CD4-positive, alpha-beta T cell treated with Interleukin-6 at 100 ng/mL for 8 hours (primary cell): Measurements from ENCODE around the gene RPAP2.
A peak's percentile ranks its signal among the peaks of the same experiment; 100 is the strongest.
"Not testable (repeated sequence)": the region's sequence is repeated elsewhere in the genome, so short reads cannot be mapped to it uniquely, and the experiment has no call there.

Experiments used
- DNase-seq: peaks from one replicate; pipeline ENCODE4 v3.0.0-alpha.2; 2020; ENCODE audit warnings: mixed read lengths, low spot score

Gene RPAP2

GRCh38 chr1:92298573-92299476 lies at the start of gene RPAP2, which contains the start of gene GLMN:
TSS of gene RPAP2 (plus strand) at chr1:92299059. CDS start at chr1:92299074, 15 bp downstream.
TSS of gene GLMN (minus strand) at chr1:92298987. CDS start at chr1:92297999, 988 bp downstream.
- DNase-seq, result peak; percentile 59

- not testable (repeated sequence) for DNase-seq
These were observed 44.1 kb upstream of the RPAP2 start for GRCh38 chr1:92254714-92255113.

- no peak for DNase-seq
These were observed 39.5 kb upstream of the RPAP2 start for GRCh38 chr1:92259350-92259749.

GRCh38 chr1:92262516-92262915 lies 36.3 kb upstream of the RPAP2 start:
- no peak for DNase-seq

DNA sequence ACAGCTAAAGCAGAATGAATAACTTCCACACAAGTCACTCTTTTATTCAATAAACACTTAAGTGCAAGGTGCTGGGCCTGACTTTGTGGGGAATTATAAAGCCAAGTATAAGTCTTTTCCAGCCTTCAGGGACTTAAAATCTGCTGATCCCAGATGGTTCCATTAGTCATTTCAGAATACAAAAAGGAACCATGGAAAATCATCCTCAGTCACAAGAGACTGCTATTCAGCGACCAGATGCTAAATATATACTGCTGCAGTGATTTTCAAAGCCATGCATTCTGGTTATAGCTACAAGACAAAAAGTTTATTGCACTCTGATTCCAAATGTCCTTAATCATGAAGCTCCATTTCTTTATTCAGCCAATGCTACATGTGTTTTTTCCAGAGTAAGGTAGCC lies 25.8 kb upstream of the RPAP2 start:
- DNase-seq, result no peak

DNA sequence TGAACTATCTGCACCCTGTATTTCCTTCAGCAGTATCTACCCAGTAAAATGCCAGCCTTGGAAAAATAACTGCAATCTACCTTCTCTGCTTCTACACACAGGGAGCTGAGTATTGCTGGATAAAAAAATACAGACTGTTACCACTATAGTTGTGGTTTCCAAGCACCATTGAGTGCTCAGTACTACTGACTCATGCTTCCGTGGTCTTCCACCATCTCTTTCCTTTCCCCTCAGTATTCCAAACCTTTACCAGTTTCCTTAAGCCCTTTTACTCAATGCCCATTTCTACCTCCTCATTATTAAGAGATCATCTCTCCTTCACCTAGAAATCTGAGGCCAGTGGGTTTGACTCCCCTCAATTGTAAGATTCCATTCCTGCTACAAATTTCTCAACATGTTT lies 23.9 kb upstream of the RPAP2 start:
- no peak for DNase-seq

- DNase-seq, result no peak
These were observed 22.8 kb upstream of the RPAP2 start for GRCh38 chr1:92276082-92276481.

- no peak for DNase-seq
These were observed 21.6 kb upstream of the RPAP2 start for GRCh38 chr1:92277105-92277723.

DNA sequence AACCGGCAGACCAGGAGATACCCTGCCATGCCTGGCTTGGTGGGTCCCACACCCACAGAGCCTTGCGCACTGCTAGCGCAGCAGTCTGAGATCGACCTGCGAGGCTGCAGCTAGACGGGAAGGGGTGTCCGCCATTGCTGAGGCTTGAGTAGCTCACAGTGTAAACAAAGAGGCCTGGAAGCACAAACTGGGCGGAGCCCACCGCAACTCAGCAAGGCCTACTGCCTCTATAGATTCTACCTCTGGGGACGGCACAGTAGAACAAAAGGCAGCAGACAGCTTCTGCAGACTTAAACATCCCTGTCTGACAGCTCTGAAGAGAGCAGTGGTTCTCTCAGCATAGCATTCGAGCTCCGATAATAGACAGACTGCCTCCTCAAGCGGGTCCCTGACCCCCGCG lies 19.1 kb upstream of the RPAP2 start:
- DNase-seq, result not testable (repeated sequence)

DNA sequence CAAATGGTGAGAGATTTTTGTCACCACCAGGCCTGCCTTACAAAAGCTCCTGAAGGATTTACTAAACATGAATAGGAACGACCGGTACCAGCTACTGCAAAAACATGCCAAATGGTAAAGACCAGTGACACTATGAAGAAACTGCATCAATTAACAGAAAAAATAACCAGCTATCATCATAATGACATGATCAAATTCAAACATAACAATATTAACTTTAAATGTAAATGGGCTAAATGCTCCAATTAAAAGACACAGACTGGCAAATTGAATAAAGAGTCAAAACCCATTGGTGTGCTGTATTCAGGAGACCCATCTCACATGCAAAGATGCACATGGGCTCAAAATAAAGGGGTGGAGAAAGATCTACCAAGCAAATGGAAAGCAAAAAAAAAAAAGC lies 17.4 kb upstream of the RPAP2 start:
- not testable (repeated sequence) for DNase-seq

- peak; percentile 11 for DNase-seq
These were observed 7.4 kb upstream of the RPAP2 start for GRCh38 chr1:92291372-92291999.

DNA sequence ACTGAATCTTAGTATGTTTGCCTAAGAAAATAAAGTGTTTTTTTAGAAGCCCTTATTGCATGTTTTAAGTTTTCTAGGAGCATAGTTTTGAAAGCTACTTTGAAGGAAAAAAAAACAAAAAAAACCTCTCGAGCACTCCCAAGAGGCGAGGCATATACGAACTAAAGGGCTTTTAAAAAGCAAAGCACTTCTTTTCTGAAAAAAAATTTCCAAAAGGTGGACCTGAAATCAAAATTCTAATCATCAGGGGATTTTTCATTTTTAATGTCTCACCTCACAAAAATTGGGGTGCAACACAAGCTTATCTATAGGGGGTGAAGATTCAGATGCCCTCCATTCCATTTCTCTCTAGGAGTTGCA lies 666 bp upstream of the RPAP2 start:
- no peak for DNase-seq

- DNase-seq, result no peak
These were observed 755 bp downstream of the RPAP2 start for GRCh38 chr1:92299477-92300150.

GRCh38 chr1:92301021-92301420 lies 2.2 kb downstream of the RPAP2 start:
- DNase-seq, result no peak

DNA sequence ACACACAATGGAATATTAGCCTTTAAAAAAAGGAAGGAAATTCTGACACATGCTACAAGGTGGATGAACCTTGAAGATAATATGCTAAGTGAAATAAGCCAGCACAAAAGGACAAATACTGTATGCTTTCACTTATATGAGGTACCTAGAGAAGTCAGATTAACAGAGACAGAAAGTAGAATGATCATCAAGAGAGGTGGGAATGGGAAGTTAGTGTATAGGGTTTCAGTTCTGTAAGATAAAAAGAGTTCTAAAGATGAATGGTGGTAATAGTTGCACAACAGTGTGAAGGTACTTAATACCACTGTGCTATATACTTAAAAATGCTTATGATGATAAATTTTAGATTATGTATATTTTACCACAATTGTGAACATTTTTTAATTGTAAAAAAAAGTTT lies 7.2 kb downstream of the RPAP2 start:
- no peak for DNase-seq

GRCh38 chr1:92307980-92308379 lies 9.1 kb downstream of the RPAP2 start:
- DNase-seq, result no peak

DNA sequence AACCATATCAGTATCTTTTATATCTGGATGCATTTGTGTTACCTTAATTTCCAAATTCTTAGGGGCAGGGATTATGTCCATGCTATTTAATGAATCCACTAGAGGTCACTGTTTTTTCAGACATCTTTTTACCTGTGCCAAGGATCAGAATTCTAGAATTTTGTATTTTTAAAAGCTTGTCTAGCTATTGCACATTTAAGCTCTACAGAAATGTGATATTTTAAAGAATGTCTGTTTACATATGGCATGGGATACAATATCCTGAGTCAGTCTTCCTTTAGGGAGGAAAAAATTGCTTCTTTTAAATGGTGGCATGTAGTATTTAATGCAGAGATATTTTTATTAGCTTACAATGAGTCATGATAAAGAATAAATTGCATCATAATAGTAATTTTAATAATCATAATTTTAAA lies 11.3 kb downstream of the RPAP2 start:
- DNase-seq, result peak; percentile 30

DNA sequence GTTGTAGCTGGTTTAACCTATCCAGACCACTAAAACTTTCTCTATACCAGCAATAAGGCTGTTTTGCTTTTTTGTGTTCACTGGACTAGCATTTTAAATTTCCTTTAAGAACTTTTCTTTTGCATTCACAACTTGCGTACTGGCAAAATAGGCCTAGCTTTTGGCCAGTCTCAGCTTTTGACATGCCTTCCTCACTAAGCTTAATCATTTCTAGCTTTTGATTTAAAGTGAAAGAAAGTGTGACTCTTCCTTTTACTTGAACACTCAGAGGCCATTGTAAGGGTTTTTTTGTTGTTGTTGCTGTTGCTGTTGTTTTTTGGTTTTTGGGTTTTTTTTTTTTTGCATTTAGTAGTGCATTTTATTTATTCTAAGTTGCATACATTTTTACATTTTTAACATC lies 15.2 kb downstream of the RPAP2 start:
- DNase-seq, result no peak

GRCh38 chr1:92315766-92316599 lies 17.1 kb downstream of the RPAP2 start:
- peak; percentile 64 for DNase-seq

DNA sequence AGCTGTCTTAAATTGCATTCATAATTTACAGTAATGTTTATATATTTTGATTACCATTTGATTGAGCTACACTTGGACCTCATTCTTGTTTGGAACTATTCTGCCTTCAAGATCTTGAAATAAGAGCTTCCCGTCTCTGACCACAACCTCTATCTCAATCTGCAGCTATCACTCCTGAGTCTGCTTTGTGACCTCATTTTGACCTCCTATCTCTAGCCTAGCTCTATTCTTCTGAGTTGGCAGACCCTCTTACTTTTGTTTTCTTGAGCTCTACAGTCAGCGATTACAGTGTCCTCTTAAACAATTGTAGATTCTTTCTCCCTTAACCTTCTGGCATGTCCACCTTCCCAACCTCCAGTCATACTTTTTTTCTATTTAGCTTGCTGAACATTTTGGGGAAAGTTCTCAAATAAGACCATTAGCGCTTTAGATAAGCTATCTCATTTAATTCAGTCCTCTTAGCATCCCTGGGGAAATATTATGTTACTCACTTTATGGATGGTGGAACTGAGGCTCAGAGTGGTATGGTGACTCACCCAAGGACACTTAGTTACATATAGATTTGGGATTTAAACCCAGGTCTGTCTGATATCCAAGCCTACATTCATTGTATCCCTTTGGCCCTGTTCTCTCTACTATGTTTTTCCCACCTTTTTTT lies 19.1 kb downstream of the RPAP2 start:
- DNase-seq, result peak; percentile 19
